ENCODE data around the gene DSCAML1. TPM values are rescaled to one million over a fixed set of nuclear protein-coding genes. Genes with fewer than 3 reads are reported as not detected.
A peak's percentile ranks its signal among the peaks of the same experiment; 100 is the strongest.

Gene DSCAML1
- total RNA-seq, 1 experiment from 2014 or later: not detected

DNA sequence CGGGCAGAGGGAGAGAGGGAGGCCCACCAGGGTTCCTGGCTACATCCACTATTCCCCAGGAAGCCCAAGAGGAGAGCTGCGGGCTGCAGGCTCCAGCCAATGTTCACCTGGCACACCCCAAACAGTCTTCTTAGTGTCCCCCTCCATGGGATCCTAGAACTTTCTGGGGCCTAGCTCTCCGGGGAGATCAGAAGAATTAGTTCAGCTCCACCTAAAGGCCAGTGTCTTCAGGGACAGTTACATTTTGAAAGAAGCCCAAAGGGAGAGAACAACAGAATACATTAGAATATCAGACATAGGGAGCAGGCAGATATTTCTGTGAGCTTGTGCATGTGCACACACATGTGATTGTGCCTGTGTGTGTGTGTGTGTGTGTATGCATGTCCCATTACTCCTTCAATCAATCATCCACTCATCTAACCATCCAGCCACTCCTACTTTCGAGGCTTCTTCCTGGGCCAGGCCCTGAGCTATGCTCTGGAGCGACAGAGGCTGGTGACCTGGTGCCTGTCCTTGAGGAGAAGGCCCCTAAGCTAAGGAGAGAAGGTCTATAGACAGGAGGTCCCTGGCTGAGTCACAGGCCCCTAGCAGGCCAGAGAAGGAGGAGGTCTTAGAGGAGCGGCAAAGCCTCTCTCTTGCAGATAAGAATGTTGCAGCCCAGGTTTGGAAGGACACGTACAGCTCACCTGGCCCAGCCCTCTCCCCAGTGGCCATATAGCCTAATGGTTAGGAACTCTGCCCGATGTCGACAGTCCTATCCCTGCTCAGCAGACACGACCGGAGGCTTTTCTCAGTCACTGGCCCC, 165.5 kb downstream of the DSCAML1 start:
- no TSS peak for BruUV-seq (replicated peaks)
- ChIA-PET CTCF (interaction anchor here (1.0 kb wide), 1 partner anchor 205 kb away, joined by 4 read pairs; no protein-coding TSS in a partner anchor), POLR2A (ENCODE audit: unreplicated experiment) (no interaction called here)
- no peaks in the 10 kb centered on the region for H4K20me1 ChIP-seq (ENCODE audit: low read length)
- H3K4me3 ChIP-seq (ENCODE audit: low read length): no peak overlapping the region
- no peak for TF ChIP-seq EZH2phosphoT487 (IDR thresholded peaks at IDR 0.05; ENCODE audit: borderline replicate concordance, low read length)
- TF ChIP-seq EZH2 (IDR thresholded peaks at IDR 0.05; ENCODE audit: low read length, unreplicated experiment): no peak
- TF ChIP-seq, protein P1, sequence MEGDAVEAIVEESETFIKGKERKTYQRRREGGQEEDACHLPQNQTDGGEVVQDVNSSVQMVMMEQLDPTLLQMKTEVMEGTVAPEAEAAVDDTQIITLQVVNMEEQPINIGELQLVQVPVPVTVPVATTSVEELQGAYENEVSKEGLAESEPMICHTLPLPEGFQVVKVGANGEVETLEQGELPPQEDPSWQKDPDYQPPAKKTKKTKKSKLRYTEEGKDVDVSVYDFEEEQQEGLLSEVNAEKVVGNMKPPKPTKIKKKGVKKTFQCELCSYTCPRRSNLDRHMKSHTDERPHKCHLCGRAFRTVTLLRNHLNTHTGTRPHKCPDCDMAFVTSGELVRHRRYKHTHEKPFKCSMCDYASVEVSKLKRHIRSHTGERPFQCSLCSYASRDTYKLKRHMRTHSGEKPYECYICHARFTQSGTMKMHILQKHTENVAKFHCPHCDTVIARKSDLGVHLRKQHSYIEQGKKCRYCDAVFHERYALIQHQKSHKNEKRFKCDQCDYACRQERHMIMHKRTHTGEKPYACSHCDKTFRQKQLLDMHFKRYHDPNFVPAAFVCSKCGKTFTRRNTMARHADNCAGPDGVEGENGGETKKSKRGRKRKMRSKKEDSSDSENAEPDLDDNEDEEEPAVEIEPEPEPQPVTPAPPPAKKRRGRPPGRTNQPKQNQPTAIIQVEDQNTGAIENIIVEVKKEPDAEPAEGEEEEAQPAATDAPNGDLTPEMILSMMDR (conservative IDR thresholded peaks at IDR 0.05; ENCODE audit: low read depth, low read length): no peak
- ATAC-seq (0 out of 2 replicates have a peak, but pooled peaks have one; percentile 31), DNase-seq (no peak)
- intact Hi-C loops (cut with micrococcal nuclease): no loop called here
- no peaks in the 10 kb centered on the region for H3K79me2 ChIP-seq (ENCODE audit: low read length)
- no peaks in the 10 kb centered on the region for H3F3A ChIP-seq (ENCODE audit: low read length, unreplicated experiment)
- H3K27me3 ChIP-seq (ENCODE audit: low read length): peaks cover 99% of the 10 kb centered on the region
- no peak overlapping the region for H2AFZ ChIP-seq (ENCODE audit: low read length)
- H3K4me2 ChIP-seq (ENCODE audit: low read length): no peak overlapping the region
- H3K36me3 ChIP-seq (ENCODE audit: low read depth, low read length): no peaks in the 10 kb centered on the region
- no peak overlapping the region for H3K9ac ChIP-seq (ENCODE audit: low read length)
- no peak overlapping the region for H3K27ac ChIP-seq (ENCODE audit: low read length)
- no peaks in the 10 kb centered on the region for H3K4me1 ChIP-seq (ENCODE audit: insufficient read depth, low read length)
- H3K9me2 ChIP-seq (replicated peaks; ENCODE audit: low read length): no peaks in the 10 kb centered on the region
- no peaks in the 10 kb centered on the region for H3K9me3 ChIP-seq (ENCODE audit: low read length)

DNA sequence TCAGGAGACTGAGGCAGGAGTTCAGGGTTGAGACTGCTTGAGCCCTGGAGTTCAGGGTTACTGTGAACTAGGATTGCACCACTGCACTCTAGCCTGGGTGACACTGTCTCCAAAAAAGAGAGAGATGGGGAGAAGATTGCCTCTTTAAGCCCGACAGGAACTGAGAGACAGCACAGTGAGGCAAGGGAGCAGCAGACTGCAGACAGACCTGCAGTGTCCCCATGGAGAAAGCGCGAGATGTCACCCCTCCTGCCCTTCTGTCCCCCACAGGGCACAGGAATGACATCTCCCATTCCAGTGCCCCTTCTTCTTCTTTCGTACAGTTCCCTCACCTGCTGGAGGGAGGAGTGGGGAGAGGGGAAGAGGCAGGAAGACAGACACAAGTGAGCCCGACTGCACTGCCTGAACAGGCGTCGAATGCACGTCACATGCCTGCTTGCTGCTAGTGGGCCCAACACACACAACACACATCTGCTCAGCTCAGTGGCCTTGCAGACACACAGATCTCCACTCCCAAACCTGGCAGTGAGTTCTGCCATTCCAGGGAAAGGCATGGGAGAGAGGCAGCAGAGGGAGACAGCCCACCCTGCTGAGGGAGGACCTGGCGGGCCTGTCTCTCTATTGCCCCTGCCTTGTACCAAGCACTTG, 167.0 kb downstream of the DSCAML1 start:
- H3K9me2 ChIP-seq (replicated peaks; ENCODE audit: low read length): no peaks in the 10 kb centered on the region
- H3K79me2 ChIP-seq (ENCODE audit: low read length): no peaks in the 10 kb centered on the region
- CTCF ChIA-PET: no interaction called here
- intact Hi-C loops (cut with micrococcal nuclease): no loop called here
- H3K4me1 ChIP-seq (ENCODE audit: insufficient read depth, low read length): no peaks in the 10 kb centered on the region
- DNase-seq (no peak), ATAC-seq (no peak)
- TF ChIP-seq EZH2phosphoT487 (IDR thresholded peaks at IDR 0.05; ENCODE audit: borderline replicate concordance, low read length) (no peak), EZH2 (IDR thresholded peaks at IDR 0.05; ENCODE audit: low read length, unreplicated experiment) (no peak)
- TF ChIP-seq, protein P1 (conservative IDR thresholded peaks at IDR 0.05; ENCODE audit: low read depth, low read length): no peak
- BruUV-seq (replicated peaks): no TSS peak
- H3F3A ChIP-seq (ENCODE audit: low read length, unreplicated experiment): no peaks in the 10 kb centered on the region
- H3K27me3 ChIP-seq (ENCODE audit: low read length): peaks cover 99% of the 10 kb centered on the region
- no peak overlapping the region for H3K9ac ChIP-seq (ENCODE audit: low read length)
- H3K4me3 ChIP-seq (ENCODE audit: low read length): no peak overlapping the region
- H4K20me1 ChIP-seq (ENCODE audit: low read length): no peaks in the 10 kb centered on the region
- no peak overlapping the region for H2AFZ ChIP-seq (ENCODE audit: low read length)
- no peak overlapping the region for H3K27ac ChIP-seq (ENCODE audit: low read length)
- no peak overlapping the region for H3K4me2 ChIP-seq (ENCODE audit: low read length)
- POLR2A ChIA-PET (ENCODE audit: unreplicated experiment): no interaction called here
- H3K9me3 ChIP-seq (ENCODE audit: low read length): no peaks in the 10 kb centered on the region
- no peaks in the 10 kb centered on the region for H3K36me3 ChIP-seq (ENCODE audit: low read depth, low read length)

DNA sequence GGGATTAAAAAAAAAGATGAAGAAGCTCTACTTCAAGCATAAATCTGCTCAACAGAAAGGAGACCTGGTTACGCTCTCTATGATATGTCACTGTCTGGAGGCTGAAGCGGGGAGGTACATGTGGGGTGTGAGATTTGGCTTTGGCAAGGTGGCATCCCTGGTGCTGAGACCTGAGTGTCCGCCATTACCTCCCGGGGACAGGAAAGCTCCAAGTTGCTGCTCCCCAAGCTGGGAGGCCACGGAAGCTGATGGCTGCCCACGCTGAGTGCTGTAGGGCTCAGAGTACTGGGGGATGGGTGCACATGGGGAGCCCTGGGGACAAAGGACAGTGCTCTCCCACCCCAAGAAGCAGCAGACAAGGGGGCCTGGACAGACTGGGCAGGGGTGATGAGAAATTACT, 167.9 kb downstream of the DSCAML1 start:
- Histone ChIP-seq H3K4me1 (ENCODE audit: insufficient read depth, low read length) (no peaks in the 10 kb centered on the region), H3K36me3 (ENCODE audit: low read depth, low read length) (no peaks in the 10 kb centered on the region), H3K9me2 (replicated peaks; ENCODE audit: low read length) (no peaks in the 10 kb centered on the region), H3K9me3 (ENCODE audit: low read length) (no peaks in the 10 kb centered on the region), H3K9ac (ENCODE audit: low read length) (no peak overlapping the region), H3F3A (ENCODE audit: low read length, unreplicated experiment) (no peaks in the 10 kb centered on the region), H3K79me2 (ENCODE audit: low read length) (no peaks in the 10 kb centered on the region), H3K4me3 (ENCODE audit: low read length) (no peak overlapping the region), H2AFZ (ENCODE audit: low read length) (no peak overlapping the region), H3K27me3 (ENCODE audit: low read length) (peaks cover 99% of the 10 kb centered on the region), H3K27ac (ENCODE audit: low read length) (no peak overlapping the region), H3K4me2 (ENCODE audit: low read length) (no peak overlapping the region), H4K20me1 (ENCODE audit: low read length) (no peaks in the 10 kb centered on the region)
- ChIA-PET POLR2A (ENCODE audit: unreplicated experiment) (no interaction called here), CTCF (no interaction called here)
- BruUV-seq (replicated peaks): no TSS peak
- intact Hi-C loops (cut with micrococcal nuclease): no loop called here
- no peak for DNase-seq
- no peak for ATAC-seq
- no peak for TF ChIP-seq EZH2phosphoT487 (IDR thresholded peaks at IDR 0.05; ENCODE audit: borderline replicate concordance, low read length)
- TF ChIP-seq, protein P1 (conservative IDR thresholded peaks at IDR 0.05; ENCODE audit: low read depth, low read length): no peak
- TF ChIP-seq EZH2 (IDR thresholded peaks at IDR 0.05; ENCODE audit: low read length, unreplicated experiment): no peak
